HG02973 (cell line): Measurements from ENCODE around the gene TRIM65.

ENCODE experiments used
- ATAC-seq: cut with Tn5 transposase; IDR thresholded peaks from one replicate; pipeline ENCODE4 v1.9.1; 2021; ENCODE audit warnings: moderate library complexity; ENCODE audit not compliant: unreplicated experiment

The TRIM65 gene

GRCh38 chr17:75896415-75897159 lies at the start of gene TRIM65:
Gene TRIM65 (minus strand): TSS chr17:75896951. CDS start chr17:75896937, 14 bp downstream.
- peak; percentile 38 for ATAC-seq

- ATAC-seq = no peak
These were observed 48.5 kb upstream of the TRIM65 start for GRCh38 chr17:75945211-75945610.

GRCh38 chr17:75943491-75943890 lies 46.7 kb upstream of the TRIM65 start:
- no peak for ATAC-seq

- ATAC-seq = no peak
These were observed 45.7 kb upstream of the TRIM65 start for GRCh38 chr17:75942473-75942872.

- ATAC-seq = no peak
These were observed 44.7 kb upstream of the TRIM65 start for GRCh38 chr17:75941442-75941819.

- peak; percentile 86 for ATAC-seq
These were observed 44.1 kb upstream of the TRIM65 start, which contains the start of gene FBF1 for GRCh38 chr17:75940727-75941441. Gene FBF1 (minus strand): TSS chr17:75941042. CDS start chr17:75938149, 2,893 bp downstream.

GRCh38 chr17:75937652-75938051 lies 40.9 kb upstream of the TRIM65 start:
- ATAC-seq = no peak

GRCh38 chr17:75933808-75934207 lies 37.1 kb upstream of the TRIM65 start:
- ATAC-seq = no peak

- no peak for ATAC-seq
These were observed 36.1 kb upstream of the TRIM65 start for GRCh38 chr17:75932852-75933251.

- ATAC-seq = no peak
These were observed 34.3 kb upstream of the TRIM65 start for GRCh38 chr17:75931062-75931461.

- no peak for ATAC-seq
These were observed 30.7 kb upstream of the TRIM65 start for GRCh38 chr17:75927286-75927922.

GRCh38 chr17:75926456-75926855 lies 29.7 kb upstream of the TRIM65 start:
- no peak for ATAC-seq

GRCh38 chr17:75925912-75926311 lies 29.2 kb upstream of the TRIM65 start:
- ATAC-seq = no peak

GRCh38 chr17:75925103-75925502 lies 28.4 kb upstream of the TRIM65 start:
- ATAC-seq = no peak

- no peak for ATAC-seq
These were observed 26.5 kb upstream of the TRIM65 start for GRCh38 chr17:75922963-75923874.

- no peak for ATAC-seq
These were observed 25.6 kb upstream of the TRIM65 start for GRCh38 chr17:75922173-75922961.

GRCh38 chr17:75921596-75921995 lies 24.8 kb upstream of the TRIM65 start:
- no peak for ATAC-seq

GRCh38 chr17:75920045-75920560 lies 23.4 kb upstream of the TRIM65 start:
- no peak for ATAC-seq

GRCh38 chr17:75919611-75920010 lies 22.9 kb upstream of the TRIM65 start:
- no peak for ATAC-seq
